GM19438 (cell line): ENCODE results near the gene CCDC170.
"Not testable (repeated sequence)": the region's sequence is repeated elsewhere in the genome, so short reads cannot be mapped to it uniquely, and the experiment has no call there.

ENCODE experiments used
- ATAC-seq: cut with Tn5 transposase; IDR thresholded peaks from one replicate; pipeline ENCODE4 v1.9.1; 2021; ENCODE audit warnings: low read depth; ENCODE audit not compliant: unreplicated experiment

CCDC170 gene

GRCh38 chr6:151493804-151494234, at the start of gene CCDC170:
Gene CCDC170, plus strand, starts transcription at chr6:151494017. Its CDS starts 112 bp downstream, at chr6:151494129.
- no peak for ATAC-seq

DNA sequence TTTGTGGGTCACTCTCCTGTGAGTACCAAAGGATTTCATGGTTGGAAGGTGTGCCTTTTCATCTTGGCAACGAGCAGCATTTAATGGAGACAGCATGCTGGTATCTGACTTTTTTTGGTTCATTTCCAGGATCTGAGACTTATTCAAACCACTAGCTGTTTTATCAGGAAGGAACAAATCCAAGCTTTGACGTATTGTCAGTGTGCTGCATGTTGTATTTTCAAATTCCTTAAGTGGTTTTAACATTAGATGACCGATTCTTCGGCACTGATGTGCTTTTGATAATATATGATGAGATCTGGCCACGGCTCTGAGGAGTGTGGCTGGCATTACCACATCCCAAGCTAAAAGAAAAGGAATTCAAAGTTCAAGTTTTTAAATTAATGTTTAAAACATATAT, 48.3 kb upstream of the CCDC170 start:
- ATAC-seq: no peak

GRCh38 chr6:151447237-151447636, 46.6 kb upstream of the CCDC170 start:
- ATAC-seq: no peak

DNA sequence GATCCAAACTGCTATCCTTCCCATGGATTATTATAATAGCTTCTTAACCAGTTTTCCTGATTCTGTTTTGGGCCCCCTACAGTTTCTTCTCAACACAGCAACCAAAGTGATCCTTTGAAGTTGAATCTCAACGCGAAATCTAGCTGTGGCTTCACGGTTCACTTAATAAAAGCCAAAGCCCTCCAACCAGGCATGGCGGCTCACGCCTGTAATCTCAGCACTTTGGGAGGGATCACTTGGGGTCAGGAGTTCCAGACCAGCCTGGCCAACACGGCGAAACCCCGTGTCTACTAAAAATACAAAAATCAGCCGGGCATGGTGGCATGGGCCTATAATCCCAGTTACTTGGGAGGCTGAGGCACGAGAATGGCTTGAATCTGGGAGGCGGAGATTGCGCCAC, 45.2 kb upstream of the CCDC170 start:
- no peak for ATAC-seq

- not testable (repeated sequence) for ATAC-seq
Observed at GRCh38 chr6:151450928-151451327, 42.9 kb upstream of the CCDC170 start.

GRCh38 chr6:151451417-151451949, 42.3 kb upstream of the CCDC170 start:
- ATAC-seq: no peak

- ATAC-seq: peak; percentile 95
Observed at GRCh38 chr6:151451950-151452749, 41.7 kb upstream of the CCDC170 start, which contains the start of gene RMND1. Gene RMND1, minus strand, starts transcription at chr6:151452126. Its CDS starts 6,315 bp downstream, at chr6:151445811.

GRCh38 chr6:151452750-151453427, 40.9 kb upstream of the CCDC170 start:
- no peak for ATAC-seq

GRCh38 chr6:151455751-151456398, 37.9 kb upstream of the CCDC170 start:
- not testable (repeated sequence) for ATAC-seq

DNA sequence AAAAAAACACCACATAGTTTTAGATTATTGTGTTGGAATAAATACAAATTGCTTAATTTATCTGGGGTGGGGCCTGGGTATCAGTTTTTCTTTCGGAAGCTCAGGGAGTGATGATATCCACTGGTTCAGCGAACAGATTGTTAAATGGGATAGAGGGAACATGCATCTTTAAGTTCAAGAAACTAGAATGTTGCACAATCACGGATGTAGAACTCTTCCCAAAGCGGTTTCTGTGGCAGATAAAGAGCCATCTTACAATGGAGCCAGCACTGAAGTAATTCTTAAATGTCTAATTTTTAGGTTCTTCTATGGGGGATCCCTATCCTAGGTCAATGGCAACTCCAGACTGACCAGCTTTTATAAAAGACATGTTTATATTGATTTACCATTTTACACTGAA, 32.1 kb upstream of the CCDC170 start:
- no peak for ATAC-seq

- ATAC-seq: no peak
Observed at GRCh38 chr6:151464702-151465101, 29.1 kb upstream of the CCDC170 start.

- ATAC-seq: peak; percentile 60
Observed at GRCh38 chr6:151475653-151476523, 17.9 kb upstream of the CCDC170 start.

GRCh38 chr6:151477726-151478125, 16.1 kb upstream of the CCDC170 start:
- no peak for ATAC-seq

DNA sequence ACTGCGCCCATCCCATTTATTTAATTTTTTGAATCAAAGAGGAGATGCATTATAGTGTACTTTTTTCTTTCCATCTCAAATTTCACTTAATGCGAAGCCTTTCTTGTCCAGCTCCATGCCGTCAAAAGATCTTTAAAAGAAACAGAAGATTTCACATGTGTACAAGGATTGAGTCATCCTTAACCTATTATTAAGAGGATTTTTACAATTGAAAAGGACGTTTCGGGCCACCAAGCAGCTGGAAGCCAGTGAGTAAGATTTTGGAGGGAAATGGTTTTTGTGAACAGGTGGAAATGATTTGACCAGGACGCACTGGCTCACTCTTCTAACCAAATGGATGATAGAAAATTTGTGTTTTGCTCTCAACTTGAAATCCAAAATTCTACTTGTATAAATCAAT, 15.1 kb upstream of the CCDC170 start:
- no peak for ATAC-seq

- no peak for ATAC-seq
Observed at GRCh38 chr6:151481786-151482185, 12.0 kb upstream of the CCDC170 start.

- no peak for ATAC-seq
Observed at GRCh38 chr6:151482290-151482689, 11.5 kb upstream of the CCDC170 start.

GRCh38 chr6:151483994-151484393, 9.8 kb upstream of the CCDC170 start:
- ATAC-seq: no peak

DNA sequence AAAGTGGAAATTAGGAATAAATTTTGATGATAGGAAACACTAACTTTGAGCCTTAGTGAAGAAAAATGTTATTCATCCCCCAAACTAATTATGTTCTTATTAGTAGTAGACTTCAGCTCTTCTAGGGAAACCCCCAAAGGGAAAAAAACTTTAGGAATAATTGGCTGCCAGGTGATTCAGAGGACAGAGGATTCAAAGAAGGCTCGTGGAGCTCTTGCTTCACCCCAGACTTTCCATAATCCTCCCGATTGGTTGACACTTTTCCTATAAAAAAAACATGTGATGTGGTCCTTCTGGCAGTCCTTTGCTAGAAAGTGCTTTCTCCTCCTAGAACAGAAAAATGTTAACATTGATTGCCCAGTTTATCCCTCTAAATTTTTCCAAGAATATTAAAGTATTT, 5.6 kb upstream of the CCDC170 start:
- ATAC-seq: no peak

GRCh38 chr6:151490996-151491395, 2.8 kb upstream of the CCDC170 start:
- no peak for ATAC-seq

GRCh38 chr6:151493161-151493803, 535 bp upstream of the CCDC170 start:
- no peak for ATAC-seq
